MM.1S (cell line): ENCODE results near the gene RCVRN.

Experiments
- DNase-seq: peaks from one replicate; pipeline ENCODE4 v3.0.0-alpha.2; 2015
- H2AFZ ChIP-seq: fragments of 300-600 bp; sonication (generic); 2 replicates; pipeline ENCODE4 v1.6.0; 2016; ENCODE audit warnings: antibody characterized with exemption, low read length
- H3F3A ChIP-seq: fragments of 300-600 bp; sonication (generic); 2 replicates; pipeline ENCODE4 v1.6.1; 2016; ENCODE audit warnings: mild to moderate bottlenecking, antibody characterized with exemption, low read length, moderate library complexity, mixed read lengths; ENCODE audit not compliant: insufficient read depth
- H3K27ac ChIP-seq: fragments of 300-600 bp; sonication (generic); 2 replicates; pipeline ENCODE4 v1.5.1; 2016; ENCODE audit warnings: mild to moderate bottlenecking, low read length
- H3K27me3 ChIP-seq: fragments of 300-600 bp; sonication (generic); replicated peaks from 2 replicates; pipeline ENCODE4 v1.6.0; 2016; ENCODE audit warnings: low read length; ENCODE audit not compliant: insufficient read depth
- H3K36me3 ChIP-seq: fragments of 300-600 bp; sonication (generic); replicated peaks from 2 replicates; pipeline ENCODE4 v1.6.1; 2016; ENCODE audit warnings: mild to moderate bottlenecking, low read length, mixed read lengths; ENCODE audit not compliant: insufficient read depth
- H3K4me1 ChIP-seq: fragments of 300-600 bp; sonication (generic); 2 replicates; pipeline ENCODE4 v1.6.1; 2016; ENCODE audit warnings: low read length, mixed read lengths
- H3K4me2 ChIP-seq: fragments of 300-600 bp; sonication (generic); 2 replicates; pipeline ENCODE4 v1.6.0; 2016; ENCODE audit warnings: low read depth, low read length
- H3K4me3 ChIP-seq: fragments of 300-600 bp; sonication (generic); 2 replicates; pipeline ENCODE4 v1.5.1; 2016; ENCODE audit warnings: low read length, mixed read lengths
- H3K79me2 ChIP-seq: fragments of 300-600 bp; sonication (generic); 2 replicates; pipeline ENCODE4 v1.6.1; 2016; ENCODE audit warnings: mixed run types, low read length, mixed read lengths
- H3K9ac ChIP-seq: fragments of 300-600 bp; sonication (generic); 2 replicates; pipeline ENCODE4 v1.6.1; 2016; ENCODE audit warnings: low read length, mixed read lengths
- H3K9me2 ChIP-seq: fragments of 300-600 bp; sonication (generic); replicated peaks from 2 replicates; pipeline ENCODE4 v1.6.1; 2016; ENCODE audit warnings: mild to moderate bottlenecking, low read length, mixed read lengths; ENCODE audit not compliant: insufficient read depth
- H3K9me3 ChIP-seq: fragments of 300-600 bp; sonication (generic); replicated peaks from 2 replicates; pipeline ENCODE4 v1.6.1; 2016; ENCODE audit warnings: mild to moderate bottlenecking, low read length, mixed read lengths; ENCODE audit not compliant: insufficient read depth
- H4K20me1 ChIP-seq: fragments of 300-600 bp; sonication (generic); 2 replicates; pipeline ENCODE4 v1.6.1; 2016; ENCODE audit warnings: mild to moderate bottlenecking, low read length, moderate library complexity, mixed read lengths; ENCODE audit not compliant: insufficient read depth
- EZH2 ChIP-seq: fragments of 300-600 bp; sonication (generic); optimal IDR thresholded peaks from 2 replicates; pipeline ENCODE3; 2017; ENCODE audit warnings: low read depth, mild to moderate bottlenecking, antibody characterized with exemption, low read length, mixed read lengths
- EZH2phosphoT487 ChIP-seq: fragments of 300-600 bp; sonication (generic); IDR thresholded peaks from 2 replicates; pipeline ENCODE4 v1.6.1; 2018; ENCODE audit warnings: antibody characterized with exemption, low read length
- TF ChIP-seq, protein P1 (sequence below): fragments of 300-600 bp; sonication (generic); IDR thresholded peaks from 2 replicates; pipeline ENCODE4 v1.5.1; 2016; ENCODE audit warnings: antibody characterized with exemption, low read length, mixed read lengths

Gene RCVRN

DNA sequence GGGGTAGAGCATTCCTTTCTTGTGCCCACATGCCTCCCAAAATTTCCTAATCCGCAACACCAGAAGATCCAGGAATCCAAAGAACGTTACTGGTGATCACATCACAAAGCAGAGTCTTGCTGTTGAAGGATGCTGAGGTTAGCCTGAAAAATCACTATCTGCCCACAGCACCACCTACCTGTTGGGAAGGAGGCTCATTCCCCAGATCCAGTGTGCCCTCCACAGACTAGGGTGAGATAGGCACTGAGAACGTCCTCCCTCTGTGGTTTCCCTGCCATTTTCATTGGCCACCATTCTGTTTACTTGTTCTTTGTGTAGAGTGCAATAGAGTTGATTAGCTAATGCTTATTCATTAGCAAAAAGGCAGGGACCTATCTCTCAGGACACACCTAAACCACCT, 30.3 kb downstream of the RCVRN start:
- Histone ChIP-seq H3K79me2 (no peaks in the 10 kb centered on the region), H3K4me3 (no peak overlapping the region), H2AFZ (no peak overlapping the region), H4K20me1 (no peaks in the 10 kb centered on the region), H3K4me2 (no peak overlapping the region), H3K9me3 (no peaks in the 10 kb centered on the region), H3K9ac (no peak overlapping the region), H3K36me3 (no peaks in the 10 kb centered on the region), H3K9me2 (no peaks in the 10 kb centered on the region), H3F3A (no peaks in the 10 kb centered on the region), H3K4me1 (no peaks in the 10 kb centered on the region), H3K27me3 (peaks cover 15% of the 10 kb centered on the region), H3K27ac (no peak overlapping the region)
- TF ChIP-seq, protein P1, sequence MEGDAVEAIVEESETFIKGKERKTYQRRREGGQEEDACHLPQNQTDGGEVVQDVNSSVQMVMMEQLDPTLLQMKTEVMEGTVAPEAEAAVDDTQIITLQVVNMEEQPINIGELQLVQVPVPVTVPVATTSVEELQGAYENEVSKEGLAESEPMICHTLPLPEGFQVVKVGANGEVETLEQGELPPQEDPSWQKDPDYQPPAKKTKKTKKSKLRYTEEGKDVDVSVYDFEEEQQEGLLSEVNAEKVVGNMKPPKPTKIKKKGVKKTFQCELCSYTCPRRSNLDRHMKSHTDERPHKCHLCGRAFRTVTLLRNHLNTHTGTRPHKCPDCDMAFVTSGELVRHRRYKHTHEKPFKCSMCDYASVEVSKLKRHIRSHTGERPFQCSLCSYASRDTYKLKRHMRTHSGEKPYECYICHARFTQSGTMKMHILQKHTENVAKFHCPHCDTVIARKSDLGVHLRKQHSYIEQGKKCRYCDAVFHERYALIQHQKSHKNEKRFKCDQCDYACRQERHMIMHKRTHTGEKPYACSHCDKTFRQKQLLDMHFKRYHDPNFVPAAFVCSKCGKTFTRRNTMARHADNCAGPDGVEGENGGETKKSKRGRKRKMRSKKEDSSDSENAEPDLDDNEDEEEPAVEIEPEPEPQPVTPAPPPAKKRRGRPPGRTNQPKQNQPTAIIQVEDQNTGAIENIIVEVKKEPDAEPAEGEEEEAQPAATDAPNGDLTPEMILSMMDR, result no peak
- TF ChIP-seq EZH2 (no peak), EZH2phosphoT487 (no peak)
- no peak for DNase-seq

DNA sequence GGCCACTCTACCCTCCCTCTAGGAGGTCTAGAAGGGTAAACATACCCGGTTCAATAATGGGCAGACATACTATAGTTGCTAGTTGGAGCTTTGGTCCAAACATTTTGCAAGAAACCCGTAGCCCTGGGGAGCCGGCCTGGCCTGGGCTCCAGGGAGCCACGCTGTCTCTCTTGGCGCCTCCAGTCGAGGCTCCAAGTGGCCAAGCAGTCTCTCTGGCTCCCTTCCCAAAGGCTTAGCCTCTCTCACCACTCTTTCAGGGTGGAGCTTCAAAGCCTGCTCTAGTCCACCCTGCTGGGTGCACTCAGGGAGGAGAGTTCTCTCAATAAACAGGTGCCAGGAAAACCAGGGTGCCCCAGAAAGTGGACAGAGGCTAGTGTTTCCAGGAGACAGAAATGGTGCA, 32.2 kb downstream of the RCVRN start:
- TF ChIP-seq, protein P1, result no peak
- TF ChIP-seq EZH2phosphoT487, result no peak
- TF ChIP-seq EZH2, result no peak
- Histone ChIP-seq H3K4me1 (no peaks in the 10 kb centered on the region), H3K4me2 (no peak overlapping the region), H3K27ac (no peak overlapping the region), H3K27me3 (peaks cover 15% of the 10 kb centered on the region), H3K9me3 (no peaks in the 10 kb centered on the region), H2AFZ (no peak overlapping the region), H3F3A (no peaks in the 10 kb centered on the region), H3K79me2 (no peaks in the 10 kb centered on the region), H3K4me3 (no peak overlapping the region), H3K36me3 (no peaks in the 10 kb centered on the region), H3K9ac (no peak overlapping the region), H3K9me2 (no peaks in the 10 kb centered on the region), H4K20me1 (no peaks in the 10 kb centered on the region)
- DNase-seq, result no peak

DNA sequence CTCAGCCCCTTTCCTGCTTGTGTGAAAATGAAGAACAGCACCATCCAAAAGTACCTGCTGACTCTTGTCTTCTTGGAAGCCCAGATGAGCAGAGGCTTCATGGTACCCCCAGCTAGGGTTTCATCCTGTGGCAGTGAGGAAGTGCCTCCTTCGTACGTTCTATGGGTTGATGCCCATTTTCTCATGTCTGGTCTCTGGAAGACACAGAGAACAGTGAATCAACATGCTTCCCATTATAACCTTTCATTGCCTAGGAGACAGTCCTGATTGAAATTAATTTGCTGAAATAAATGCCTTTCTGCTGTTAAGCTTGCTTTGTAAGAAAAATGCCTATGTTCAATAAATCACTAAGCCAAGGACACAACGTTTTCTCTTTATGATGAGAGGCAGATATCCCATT, 36.5 kb downstream of the RCVRN start:
- no peak overlapping the region for H3K27ac ChIP-seq
- H4K20me1 ChIP-seq, result no peaks in the 10 kb centered on the region
- H3K4me2 ChIP-seq, result no peak overlapping the region
- no peak for DNase-seq
- no peaks in the 10 kb centered on the region for H3K27me3 ChIP-seq
- no peak overlapping the region for H3K9ac ChIP-seq
- H3K9me2 ChIP-seq, result no peaks in the 10 kb centered on the region
- H2AFZ ChIP-seq, result no peak overlapping the region
- H3K4me3 ChIP-seq, result no peak overlapping the region
- no peaks in the 10 kb centered on the region for H3F3A ChIP-seq
- TF ChIP-seq EZH2 (no peak), EZH2phosphoT487 (no peak)
- TF ChIP-seq, protein P1, result no peak
- H3K79me2 ChIP-seq, result no peaks in the 10 kb centered on the region
- no peaks in the 10 kb centered on the region for H3K36me3 ChIP-seq
- H3K9me3 ChIP-seq, result no peaks in the 10 kb centered on the region
- no peaks in the 10 kb centered on the region for H3K4me1 ChIP-seq
